SK-N-SH (cell line): ENCODE measurements around the gene CCDC171. TPM values are rescaled to one million over a fixed set of nuclear protein-coding genes. Genes with fewer than 3 reads are reported as not detected.

Source experiments
- IRF3 ChIP-seq: fragments of 150-350 bp; IDR thresholded peaks from 2 replicates; pipeline ENCODE4 v1.6.1; 2016; ENCODE audit warnings: mild to moderate bottlenecking, low read depth, low read length
- MEF2A ChIP-seq: IDR thresholded peaks from 2 replicates; pipeline ENCODE4 v1.4.0; 2012; ENCODE audit warnings: low read depth, borderline replicate concordance
- NFIC ChIP-seq: IDR thresholded peaks from 2 replicates; pipeline ENCODE4 v1.4.0; 2012; ENCODE audit warnings: borderline replicate concordance
- PBX3 ChIP-seq: IDR thresholded peaks from 2 replicates; pipeline ENCODE4; 2012
- RCOR1 ChIP-seq: fragments of 150-350 bp; IDR thresholded peaks from 2 replicates; pipeline ENCODE4 v1.6.1; 2017; ENCODE audit warnings: antibody characterized with exemption, low read length
- RFX5 ChIP-seq: IDR thresholded peaks from 2 replicates; pipeline ENCODE4 v1.6.1; 2012; ENCODE audit warnings: mild to moderate bottlenecking, improper control_type of control experiment, low read length
- YY1 ChIP-seq: IDR thresholded peaks from 2 replicates; pipeline ENCODE4 v1.4.0; 2012; ENCODE audit warnings: low read depth, mild to moderate bottlenecking
- polyA plus RNA-seq, 3 experiments: library from polyadenylated mRNA; depleted of rRNA; stranded (reverse); fragments of >200 nt; gene quantifications; 2 replicates each; pipeline ENCODE4 v1.2.3, GENCODE V29; 2012
- small RNA-seq, 7 experiments: library from RNA; depleted of rRNA; stranded (forward); fragments of <200 nt; gene quantifications; one replicate each; pipeline ENCODE3, GENCODE V24; 2012

CCDC171 gene
- polyA plus RNA-seq, 1 of the 3 experiments (the other 2 are of a cell fraction), result 0.54 TPM

GRCh38 chr9:16023446-16023845, 470.6 kb downstream of the CCDC171 start (continued):
- TF ChIP-seq RCOR1 (no peak), MEF2A (no peak), PBX3 (peak; percentile 53), NFIC (peak; percentile 75), YY1 (no peak), IRF3 (no peak), RFX5 (no peak)

Small RNAs within 50 kb of the gene (small RNA-seq; reads per million reads assigned to genes)
- 0 reads per million in 7 experiments for gene AL513423.1
- 0 to 2.1 (median 0) reads per million in 7 experiments for gene HMGN2P16
- 0 reads per million in 7 experiments for gene RN7SL98P
- 0 to 4.7 (median 0) reads per million in 7 experiments for gene RNU6-14P
- 0 reads per million in 7 experiments for gene RNU6-246P

Other genes with a start within 250 kb of the CCDC171 start
- 0.54 and 0.78 TPM in 2 replicates for gene TTC39B, start 245.8 kb upstream of the CCDC171 start, polyA plus RNA-seq (2012; rRNA removed)
- 20.1 and 20.6 TPM in 2 replicates for gene SNAPC3, start 130.2 kb upstream of the CCDC171 start, polyA plus RNA-seq (2012; rRNA removed)
- gene PSIP1, start 42.1 kb upstream of the CCDC171 start, polyA plus RNA-seq (2012; rRNA removed), result 19.9 and 21.0 TPM in 2 replicates